NOMO-1 treated with DMSO at 0.1 percent for 48 hours (cell line): ENCODE data around the gene TP53AIP1.
"Not testable (repeated sequence)": the region's sequence is repeated elsewhere in the genome, so short reads cannot be mapped to it uniquely, and the experiment has no call there.

Experiments used
- DNase-seq: peaks from one replicate; lab custom pipeline; 2025; ENCODE audit not compliant: unreplicated experiment; lab: John Stamatoyannopoulos, UW

TP53AIP1 gene

GRCh38 chr11:128926437-128927107, 16.1 kb downstream of the TP53AIP1 start:
- no peak for DNase-seq

DNA sequence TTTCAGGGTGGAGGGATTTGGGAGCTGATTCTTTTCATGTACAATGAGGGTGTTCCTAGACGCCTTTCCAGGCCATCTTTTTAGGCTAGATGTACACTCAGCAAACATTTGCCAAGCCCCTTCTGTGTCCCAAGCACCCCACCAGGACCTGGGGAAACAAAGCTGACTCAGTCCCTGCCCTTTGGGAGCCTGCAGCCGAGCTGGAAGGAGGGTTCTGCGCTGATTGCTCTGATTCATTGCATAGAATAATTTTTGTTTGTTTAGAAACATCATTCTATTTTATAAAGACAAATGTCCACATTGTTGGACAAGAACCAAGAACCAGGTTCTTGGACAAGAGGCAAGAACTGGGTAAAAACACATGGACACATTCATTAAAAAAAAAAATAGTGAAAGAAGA, 16.7 kb downstream of the TP53AIP1 start:
- DNase-seq: no peak

GRCh38 chr11:128925250-128925600, 17.4 kb downstream of the TP53AIP1 start:
- DNase-seq: no peak

- DNase-seq: no peak
Observed at GRCh38 chr11:128924510-128925249, 18.0 kb downstream of the TP53AIP1 start.

DNA sequence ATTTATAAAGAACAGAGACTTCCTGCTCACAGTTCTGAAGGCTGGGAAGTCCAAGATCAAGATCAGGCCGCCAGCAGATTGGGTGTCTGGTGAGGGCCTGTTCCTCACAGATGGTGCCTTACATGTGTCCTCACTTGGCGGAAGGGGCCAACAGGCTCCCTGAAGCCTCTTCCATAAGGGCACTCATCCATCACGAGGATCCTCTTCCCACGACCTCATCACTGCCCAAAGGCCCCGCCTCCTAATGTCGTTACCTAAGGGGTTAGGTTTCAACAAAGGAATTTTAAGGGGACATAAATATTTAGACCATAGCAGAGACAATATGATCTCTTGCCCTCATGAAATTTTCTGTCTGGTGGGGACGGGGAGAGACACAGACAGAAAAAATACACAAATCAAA, 18.6 kb downstream of the TP53AIP1 start:
- DNase-seq: no peak

DNA sequence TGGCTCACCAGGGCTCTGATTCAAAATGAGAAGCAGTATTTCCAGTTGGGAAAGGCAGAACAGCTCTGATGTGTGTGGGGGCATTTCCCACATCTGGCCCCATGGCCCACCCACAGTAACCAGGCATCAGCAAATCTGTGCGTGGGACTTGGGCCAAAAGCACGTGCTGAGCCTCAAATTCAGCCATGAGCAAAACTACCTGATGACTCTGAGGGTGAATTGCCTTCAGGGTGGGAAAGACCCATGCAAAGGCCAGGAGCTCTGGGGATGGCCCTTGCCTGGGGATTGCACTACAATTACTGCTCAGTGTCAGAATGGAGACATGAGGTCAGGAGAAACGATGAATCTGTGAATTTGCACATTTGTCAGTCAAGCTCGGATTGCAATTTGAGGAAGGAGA, 20.9 kb downstream of the TP53AIP1 start:
- no peak for DNase-seq

- no peak for DNase-seq
Observed at GRCh38 chr11:128920666-128921065, 22.0 kb downstream of the TP53AIP1 start.

GRCh38 chr11:128919635-128920034, 23.0 kb downstream of the TP53AIP1 start:
- DNase-seq: not testable (repeated sequence)

- no peak for DNase-seq
Observed at GRCh38 chr11:128919216-128919615, 23.5 kb downstream of the TP53AIP1 start.

- no peak for DNase-seq
Observed at GRCh38 chr11:128917144-128917724, 25.4 kb downstream of the TP53AIP1 start.

DNA sequence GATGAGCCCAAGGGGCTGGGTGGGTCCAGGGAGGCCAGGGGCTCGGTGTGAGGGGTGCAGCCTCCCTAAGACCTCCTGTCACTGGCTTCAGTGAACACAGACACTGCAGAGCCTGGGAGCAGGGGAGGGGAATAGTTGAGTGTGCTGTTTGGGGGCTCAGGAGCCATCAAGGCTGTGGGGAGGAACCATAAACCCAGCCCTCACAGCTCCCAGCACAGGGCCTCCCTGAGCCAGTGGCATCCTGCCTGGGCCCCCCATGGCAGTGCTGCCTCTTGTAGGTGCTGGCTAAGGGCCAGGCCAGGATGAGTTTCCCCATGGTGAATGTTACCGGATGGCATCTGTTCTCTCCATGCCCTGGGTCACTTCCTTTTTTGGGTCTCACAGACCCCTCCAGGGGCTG, 26.0 kb downstream of the TP53AIP1 start:
- DNase-seq: no peak

GRCh38 chr11:128916037-128916572, 26.6 kb downstream of the TP53AIP1 start:
- no peak for DNase-seq

DNA sequence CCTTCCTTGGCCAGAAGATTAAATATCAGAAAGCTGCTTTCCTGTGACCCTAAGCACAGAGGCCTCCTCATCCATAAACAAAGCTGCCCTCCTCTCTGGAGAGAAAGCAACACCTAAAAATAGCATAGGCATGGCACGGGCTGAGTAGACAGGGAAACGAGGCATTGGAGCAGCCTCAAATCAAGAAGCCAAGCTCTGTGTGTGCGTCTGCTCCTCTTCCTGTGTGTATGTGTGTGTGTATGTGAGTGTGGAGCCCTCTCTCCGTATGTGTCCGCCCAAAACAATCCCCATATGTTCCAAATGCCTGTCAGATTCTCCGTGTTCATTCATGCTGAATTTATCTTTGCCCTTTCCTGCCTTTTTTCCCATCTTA, 27.5 kb downstream of the TP53AIP1 start:
- no peak for DNase-seq

- no peak for DNase-seq
Observed at GRCh38 chr11:128914216-128915148, 28.2 kb downstream of the TP53AIP1 start.

GRCh38 chr11:128913806-128914205, 28.9 kb downstream of the TP53AIP1 start:
- no peak for DNase-seq

- no peak for DNase-seq
Observed at GRCh38 chr11:128911701-128912100, 31.0 kb downstream of the TP53AIP1 start.

GRCh38 chr11:128911239-128911638, 31.4 kb downstream of the TP53AIP1 start:
- DNase-seq: no peak

DNA sequence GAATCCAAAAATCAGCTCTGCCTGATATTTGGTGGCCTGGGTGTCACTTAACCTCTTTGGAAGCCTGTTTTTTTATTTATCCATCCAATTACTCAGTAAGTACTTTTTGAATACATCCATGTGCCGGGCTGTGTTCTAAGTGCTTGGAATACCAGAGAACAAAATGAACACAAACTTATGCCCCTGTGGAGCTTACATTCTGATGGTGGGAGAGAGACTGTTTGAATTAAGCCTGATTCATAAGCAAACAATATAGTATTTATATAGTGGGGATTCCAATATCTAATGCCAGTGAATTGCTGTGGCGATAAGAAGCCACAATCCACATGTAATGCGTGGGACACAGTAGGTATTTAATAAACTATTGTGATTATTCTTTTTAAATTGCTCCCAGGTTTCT, 32.1 kb downstream of the TP53AIP1 start:
- DNase-seq: no peak

DNA sequence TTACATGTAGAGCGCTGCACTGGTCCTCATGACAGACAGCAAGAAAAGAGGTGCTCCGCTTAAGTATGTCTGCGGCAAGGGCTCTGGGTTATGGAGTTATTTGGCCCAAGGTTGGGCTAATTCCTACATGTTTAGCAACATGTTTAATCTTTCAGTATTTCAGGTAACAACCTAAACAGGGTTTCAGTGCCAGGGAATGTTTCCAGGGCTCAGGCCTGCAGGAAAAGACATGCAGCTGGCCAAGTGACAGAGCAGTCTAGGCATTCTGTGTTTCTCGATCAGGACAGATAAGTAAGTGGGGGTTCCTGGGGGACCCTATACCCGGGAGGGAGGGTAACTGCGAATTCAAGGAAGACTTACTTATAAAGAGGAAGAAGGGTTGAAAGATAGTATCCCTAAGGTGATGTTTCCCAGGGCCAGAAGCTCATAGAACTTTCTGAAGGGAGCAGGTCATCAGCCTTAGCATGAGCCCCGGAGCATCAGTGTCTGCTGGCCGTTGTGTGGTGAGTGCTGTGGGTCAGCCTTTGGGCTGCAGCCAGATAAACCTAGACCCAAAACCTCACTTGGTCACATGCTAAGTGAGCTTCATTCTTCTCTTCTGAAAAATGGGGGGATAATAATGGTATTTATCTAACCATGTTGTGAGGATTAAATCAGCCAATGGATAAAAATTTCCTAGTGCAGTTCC, 33.1 kb downstream of the TP53AIP1 start:
- no peak for DNase-seq

- DNase-seq: peak; percentile 47
Observed at GRCh38 chr11:128908391-128909246, 34.1 kb downstream of the TP53AIP1 start.
